Stimulated activated naive CD8-positive, alpha-beta T cell treated with anti-CD3 and anti-CD28 coated beads, Interleukin-15, amount 100 ng/mL, for 72 hours (primary cell): ENCODE results near the gene GSTA3.
"Not testable (repeated sequence)": the region's sequence is repeated elsewhere in the genome, so short reads cannot be mapped to it uniquely, and the experiment has no call there.

Source experiments
- ATAC-seq: fragments of 150-1000 bp; cut with Tn5 transposase; 2 replicates; pipeline ENCODE4 v1.10.0; 2021; ENCODE audit warnings: mild to moderate bottlenecking, moderate library complexity
- DNase-seq, 2 donors: peaks; one replicate each; pipeline ENCODE4 v3.0.0; 2021 to 2022
- H3K27ac Mint-ChIP-seq, 2 donors: one replicate each; pipeline ENCODE4 v1.8.0; 2022; ENCODE audit warnings: mild to moderate bottlenecking in 2 of 2, mixed read lengths in 2 of 2, moderate library complexity in 2 of 2
- H3K27me3 Mint-ChIP-seq: one replicate; pipeline ENCODE4 v1.8.0; 2022; ENCODE audit warnings: mixed read lengths
- H3K4me1 Mint-ChIP-seq: one replicate; pipeline ENCODE4 v1.8.0; 2022; ENCODE audit warnings: mild to moderate bottlenecking, mixed read lengths
- H3K4me3 Mint-ChIP-seq, 2 donors: one replicate each; pipeline ENCODE4 v1.8.0; 2022; ENCODE audit warnings: mild to moderate bottlenecking in 2 of 2, mixed read lengths in 2 of 2, moderate library complexity in 1 of 2
- H3K9me3 Mint-ChIP-seq, 2 donors: one replicate each; pipeline ENCODE4 v1.8.0; 2022; ENCODE audit warnings: mixed read lengths in 2 of 2

Gene GSTA3

DNA sequence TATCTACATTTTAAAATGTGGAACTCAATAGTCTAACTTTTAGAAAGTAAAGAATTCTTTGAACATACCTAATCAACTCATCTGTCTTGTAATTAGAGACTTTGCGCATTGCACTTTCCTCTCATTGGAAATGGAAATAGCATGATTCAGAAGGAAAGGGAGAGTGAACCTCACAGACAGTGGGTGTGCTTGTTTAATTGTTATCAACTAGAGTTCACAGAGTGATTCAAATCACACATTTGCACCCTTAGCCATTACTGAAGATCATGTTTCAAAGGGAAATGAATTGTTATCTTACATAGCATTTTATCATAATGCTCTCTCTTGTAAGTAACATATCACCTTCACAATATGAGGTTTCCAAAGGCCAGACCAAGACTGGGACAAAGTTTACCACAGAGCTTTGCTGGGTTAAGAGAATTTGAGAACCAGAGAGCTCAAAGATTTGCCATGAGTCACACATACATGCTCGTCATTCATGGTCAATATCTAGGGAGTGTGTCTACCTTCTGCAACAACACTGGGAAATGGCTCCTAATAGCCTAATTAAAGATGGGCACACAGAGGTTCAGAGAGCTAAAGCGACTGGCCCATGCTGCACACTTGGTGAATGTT, 21.5 kb downstream of the GSTA3 start:
- H3K4me1 Mint-ChIP-seq, result no peaks in the 10 kb centered on the region
- H3K9me3 Mint-ChIP-seq, result no peaks in the 10 kb centered on the region
- H3K27ac Mint-ChIP-seq, result no peak overlapping the region
- peak; percentile 43 for ATAC-seq
- no peak for DNase-seq
- H3K27me3 Mint-ChIP-seq, result no peaks in the 10 kb centered on the region
- no peak overlapping the region for H3K4me3 Mint-ChIP-seq

DNA sequence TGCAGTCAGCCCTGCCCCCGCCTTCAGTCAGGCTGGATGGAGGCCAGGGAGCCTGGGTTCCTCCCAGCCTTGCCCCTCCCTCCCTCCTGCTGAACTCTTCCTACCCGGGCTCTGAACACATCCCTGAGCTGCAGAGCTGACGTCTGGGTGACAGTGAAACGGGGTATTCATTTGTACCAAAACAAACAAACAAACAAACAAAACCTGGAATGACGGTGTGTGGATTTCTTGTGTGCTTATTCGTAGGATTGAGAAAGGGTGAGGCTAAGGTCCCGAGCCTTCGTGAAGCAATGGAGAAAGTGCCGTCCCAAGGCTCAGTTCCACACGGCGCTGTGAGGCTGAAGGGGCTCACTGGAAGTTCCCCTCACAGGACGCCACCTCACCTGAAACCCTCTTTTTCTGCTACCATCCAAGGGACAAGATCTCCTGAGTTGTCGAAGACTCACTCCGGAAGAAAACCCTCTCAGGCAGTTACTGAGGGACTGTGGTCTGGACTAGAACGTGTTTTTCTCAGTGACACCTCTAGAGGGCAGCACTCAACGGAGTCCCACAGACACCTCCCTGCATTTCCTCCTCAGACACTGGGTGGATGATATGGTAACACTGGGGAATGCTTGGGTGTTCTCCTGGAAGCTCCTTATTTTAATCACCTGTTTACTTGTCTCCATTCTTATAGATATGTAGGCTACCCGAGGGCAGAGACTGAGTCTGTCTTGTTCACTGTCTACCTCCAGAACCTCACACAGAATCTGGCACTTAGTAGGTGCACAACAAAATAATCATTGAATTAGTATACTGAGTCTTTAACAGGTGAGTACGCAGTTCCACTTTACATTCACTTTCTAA, 27.3 kb downstream of the GSTA3 start:
- peak overlapping the region; percentile 13 to 90 for H3K27ac Mint-ChIP-seq
- peak; percentile 66 to 75 for DNase-seq
- ATAC-seq, result peak; percentile 97
- no peaks in the 10 kb centered on the region for H3K27me3 Mint-ChIP-seq
- peaks cover 7% of the 10 kb centered on the region for H3K4me1 Mint-ChIP-seq
- peak overlapping the region; percentile 73 for H3K4me3 Mint-ChIP-seq
- no peaks in the 10 kb centered on the region for H3K9me3 Mint-ChIP-seq

DNA sequence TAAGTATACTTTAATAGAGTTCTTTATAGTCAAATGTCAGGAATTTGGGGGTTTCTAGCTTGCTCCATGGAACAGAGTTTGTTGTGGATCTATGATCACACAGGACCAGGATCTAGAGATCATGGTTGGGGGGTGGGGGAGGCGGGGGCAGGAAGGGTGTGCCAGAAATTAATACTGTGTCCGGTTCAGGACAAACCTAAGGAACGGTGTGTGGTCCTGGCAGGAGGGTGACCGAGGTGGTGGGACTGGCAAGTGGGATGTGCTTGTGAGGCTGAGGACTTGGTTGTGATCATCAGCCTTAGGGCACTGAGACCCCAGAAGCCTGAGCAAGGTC, 27.9 kb downstream of the GSTA3 start:
- Mint-ChIP-seq H3K27me3 (no peaks in the 10 kb centered on the region), H3K4me3 (peak overlapping the region; percentile 73), H3K9me3 (no peaks in the 10 kb centered on the region), H3K4me1 (peaks cover 7% of the 10 kb centered on the region), H3K27ac (peak overlapping the region; percentile 13 to 90)
- DNase-seq, result no peak
- ATAC-seq, result no peak

DNA sequence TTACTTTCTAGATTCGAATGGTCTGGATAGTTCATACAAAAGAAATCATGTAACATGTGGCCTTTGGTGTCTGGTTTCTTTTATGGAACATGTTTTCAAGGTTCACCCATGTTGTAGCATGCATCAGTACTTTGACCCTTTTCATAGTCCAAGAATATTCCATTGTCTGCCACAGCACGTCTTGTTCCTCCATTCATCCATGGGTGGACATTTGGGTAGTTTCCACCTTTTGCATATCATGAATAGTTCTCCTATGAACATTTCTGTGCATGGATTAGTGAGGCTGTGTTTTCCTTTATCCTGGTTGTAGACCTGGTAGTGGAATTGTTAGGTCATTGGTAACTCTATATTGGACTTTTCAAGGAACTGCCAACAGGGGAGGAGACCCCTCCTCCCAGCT, 31.7 kb downstream of the GSTA3 start:
- DNase-seq, result no peak
- no peak overlapping the region for H3K4me3 Mint-ChIP-seq
- H3K4me1 Mint-ChIP-seq, result peaks cover 7% of the 10 kb centered on the region
- no peak overlapping the region for H3K27ac Mint-ChIP-seq
- no peak for ATAC-seq
- no peaks in the 10 kb centered on the region for H3K9me3 Mint-ChIP-seq
- peaks cover 10% of the 10 kb centered on the region for H3K27me3 Mint-ChIP-seq

DNA sequence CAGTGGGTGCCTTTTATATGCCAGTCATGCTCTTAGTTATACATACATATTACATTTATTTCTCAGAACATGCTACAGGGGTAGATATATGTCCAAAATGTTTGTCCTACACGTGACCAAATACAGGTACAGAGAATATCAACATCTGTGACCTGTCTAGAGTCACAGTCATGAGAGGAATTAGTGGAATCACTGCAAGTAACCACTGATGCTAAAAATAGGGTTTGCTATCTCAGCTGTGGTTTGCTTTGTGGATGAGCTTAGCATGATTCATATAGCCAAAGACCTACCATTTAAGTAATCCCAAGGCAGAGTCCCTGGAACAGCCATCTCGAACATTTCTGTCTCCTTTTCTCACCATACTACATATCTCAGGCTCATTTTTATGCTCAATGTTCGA, 32.3 kb downstream of the GSTA3 start:
- Mint-ChIP-seq H3K27ac (no peak overlapping the region), H3K4me3 (no peak overlapping the region), H3K27me3 (peaks cover 11% of the 10 kb centered on the region), H3K4me1 (peaks cover 3% of the 10 kb centered on the region), H3K9me3 (no peaks in the 10 kb centered on the region)
- DNase-seq, result no peak
- ATAC-seq, result peak; percentile 54

DNA sequence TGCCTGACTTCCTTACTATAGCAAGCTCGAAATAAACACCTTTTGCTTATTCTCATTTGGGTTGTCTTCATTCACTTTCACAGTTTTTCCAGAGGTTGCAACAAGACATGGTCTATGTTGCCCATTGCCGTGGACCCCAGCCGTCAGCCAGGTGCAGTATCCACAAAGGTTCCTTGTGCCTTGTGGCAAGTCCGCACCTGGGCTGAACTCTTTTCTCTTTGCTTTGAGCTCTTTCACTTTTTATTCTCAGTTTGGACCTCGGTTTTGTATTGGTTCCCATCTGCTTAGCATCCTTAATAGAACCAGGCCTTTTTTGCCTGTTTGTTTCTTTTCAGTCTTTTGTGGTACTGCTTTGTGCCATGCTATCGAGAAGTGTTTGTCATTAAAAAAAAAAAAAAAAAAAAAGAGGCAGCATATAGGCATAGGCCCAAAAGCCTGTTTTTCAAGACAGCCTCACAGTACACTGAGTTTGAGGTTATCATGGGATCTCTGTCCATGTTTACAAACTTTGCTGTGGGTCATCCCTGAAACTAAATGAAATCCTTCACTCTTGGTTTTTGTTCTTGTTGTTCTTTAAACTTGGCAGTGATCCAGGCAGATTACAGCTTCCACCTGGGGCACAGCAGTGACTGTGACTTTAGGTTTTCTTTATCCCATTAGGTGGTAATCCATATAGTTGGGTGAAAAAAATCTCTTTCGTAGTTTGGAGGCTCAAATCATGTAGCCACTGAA, 33.3 kb downstream of the GSTA3 start:
- Mint-ChIP-seq H3K27ac (no peak overlapping the region), H3K4me3 (no peak overlapping the region), H3K27me3 (peaks cover 11% of the 10 kb centered on the region), H3K4me1 (no peaks in the 10 kb centered on the region), H3K9me3 (no peaks in the 10 kb centered on the region)
- ATAC-seq (no peak), DNase-seq (no peak)

DNA sequence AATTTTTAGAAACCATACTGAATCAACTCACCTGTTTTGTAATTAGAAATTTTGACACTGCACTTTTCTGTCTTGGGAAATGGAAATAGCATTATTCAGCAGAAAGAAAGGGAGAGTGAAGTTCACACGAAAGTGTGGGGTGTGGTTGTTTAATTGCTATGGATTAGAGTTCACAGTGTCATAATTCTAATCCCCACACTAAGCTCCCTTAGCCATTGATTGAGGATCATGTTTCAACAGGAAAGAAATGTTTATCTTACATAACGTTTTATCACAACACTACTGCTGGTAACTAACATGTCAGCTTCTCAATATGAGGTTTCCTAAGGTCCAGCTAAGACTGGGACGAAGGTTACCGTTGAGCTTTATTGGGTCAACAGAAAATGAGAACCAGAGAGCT, 37.5 kb downstream of the GSTA3 start:
- no peak overlapping the region for H3K4me3 Mint-ChIP-seq
- no peak overlapping the region for H3K27ac Mint-ChIP-seq
- H3K4me1 Mint-ChIP-seq, result no peaks in the 10 kb centered on the region
- no peak for DNase-seq
- H3K9me3 Mint-ChIP-seq, result no peaks in the 10 kb centered on the region
- peaks cover 17% of the 10 kb centered on the region for H3K27me3 Mint-ChIP-seq
- no peak for ATAC-seq

DNA sequence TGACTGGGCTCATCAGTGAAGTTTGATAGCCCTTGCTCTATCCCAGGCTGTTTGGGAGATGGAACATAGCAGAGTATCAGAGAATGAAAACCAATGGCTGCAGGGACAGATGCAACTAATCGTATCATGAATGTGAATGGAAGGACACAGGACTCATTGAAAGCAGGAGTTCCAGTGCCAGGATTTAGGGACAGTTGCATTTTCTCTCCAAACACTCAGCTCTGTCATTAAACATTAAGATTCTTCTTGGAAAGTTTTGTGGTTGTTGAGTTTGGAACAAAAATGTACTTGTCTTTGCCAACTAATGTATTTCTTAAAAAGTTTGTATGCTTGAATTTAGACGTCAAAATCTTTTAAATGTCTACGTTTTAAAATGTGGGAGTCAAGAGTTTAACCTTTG, 37.9 kb downstream of the GSTA3 start:
- no peaks in the 10 kb centered on the region for H3K9me3 Mint-ChIP-seq
- H3K27me3 Mint-ChIP-seq, result peaks cover 17% of the 10 kb centered on the region
- H3K27ac Mint-ChIP-seq, result no peak overlapping the region
- ATAC-seq, result no peak
- DNase-seq, result no peak
- H3K4me1 Mint-ChIP-seq, result no peaks in the 10 kb centered on the region
- H3K4me3 Mint-ChIP-seq, result no peak overlapping the region

DNA sequence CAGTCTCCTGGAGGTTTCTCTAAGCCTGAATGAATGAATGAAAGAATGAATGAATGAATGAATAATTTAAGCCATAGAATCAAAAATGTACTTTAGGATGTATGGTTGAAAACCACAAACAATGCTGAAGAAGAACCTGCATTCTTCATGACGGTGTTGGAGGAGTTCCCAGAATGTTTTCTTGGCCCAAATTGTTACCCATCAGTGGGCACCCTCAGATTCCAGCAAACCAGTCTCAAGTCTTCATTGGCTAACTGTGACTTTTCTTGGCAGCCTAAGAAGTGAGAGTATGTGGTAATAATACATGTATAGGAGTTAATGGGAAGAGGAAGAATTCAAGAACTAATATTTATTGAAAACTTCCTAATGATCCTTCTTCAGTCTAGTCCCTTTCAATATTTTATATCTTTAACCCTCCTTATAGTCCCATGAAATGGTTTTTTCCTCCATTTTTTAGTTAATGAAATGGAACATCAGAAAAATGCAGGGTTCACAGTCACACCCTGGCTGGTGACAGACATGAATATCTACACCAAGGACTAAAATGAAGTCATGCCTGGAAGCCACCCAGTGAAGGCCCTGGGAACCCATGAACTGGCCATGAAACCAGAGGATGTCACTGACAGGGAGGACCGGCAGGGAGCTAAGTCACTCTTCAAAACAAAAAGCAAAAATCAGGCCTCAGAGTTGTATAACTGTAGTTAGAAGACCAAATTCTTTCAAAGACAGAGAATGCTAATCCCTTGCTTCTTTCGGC, 39.0 kb downstream of the GSTA3 start:
- not testable (repeated sequence) for H3K27ac Mint-ChIP-seq, H3K4me3 Mint-ChIP-seq, H3K4me1 Mint-ChIP-seq, DNase-seq, ATAC-seq, H3K9me3 Mint-ChIP-seq
- peaks cover 18% of the 10 kb centered on the region for H3K27me3 Mint-ChIP-seq

DNA sequence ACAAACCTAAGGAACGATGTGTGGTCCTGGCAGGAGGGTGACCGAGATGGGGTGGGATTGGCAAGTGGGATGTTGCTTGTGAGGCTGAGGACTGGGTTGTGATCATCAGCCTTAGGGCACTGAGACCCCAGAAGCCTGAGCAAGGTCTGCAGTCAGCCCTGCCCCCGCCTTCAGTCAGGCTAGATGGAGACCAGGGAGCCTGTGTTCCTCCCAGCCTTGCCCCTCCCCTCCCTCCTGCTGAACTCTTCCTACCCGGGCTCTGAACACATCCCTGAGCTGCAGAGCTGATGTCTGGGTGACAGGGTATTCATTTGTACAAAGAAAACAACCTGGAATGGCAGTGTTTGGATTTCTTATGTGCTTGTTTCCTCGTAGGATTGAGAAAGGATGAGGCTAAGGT, 40.6 kb downstream of the GSTA3 start:
- not testable (repeated sequence) for H3K4me3 Mint-ChIP-seq, H3K4me1 Mint-ChIP-seq, H3K9me3 Mint-ChIP-seq, DNase-seq, ATAC-seq, H3K27ac Mint-ChIP-seq
- peaks cover 34% of the 10 kb centered on the region for H3K27me3 Mint-ChIP-seq

DNA sequence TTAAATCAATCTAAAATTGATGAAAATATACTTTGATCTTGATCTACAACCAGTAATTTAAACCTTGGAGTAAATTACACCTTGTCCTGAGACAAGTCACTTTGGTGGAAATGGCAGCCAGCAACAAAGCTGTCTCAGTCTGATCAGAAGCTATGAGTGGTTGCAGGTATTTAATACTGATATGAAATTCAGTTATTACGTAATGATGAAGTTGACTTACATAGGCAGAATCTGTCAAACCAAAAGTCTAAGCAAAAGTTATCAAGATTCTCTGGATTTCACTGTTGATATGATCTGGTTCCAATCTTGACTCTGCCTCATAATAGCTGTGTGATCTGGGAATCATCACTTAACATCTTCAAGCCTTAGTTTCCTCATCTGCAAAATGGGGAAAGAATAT, 41.3 kb downstream of the GSTA3 start:
- no peaks in the 10 kb centered on the region for H3K9me3 Mint-ChIP-seq
- no peaks in the 10 kb centered on the region for H3K4me1 Mint-ChIP-seq
- peaks cover 31% of the 10 kb centered on the region for H3K27me3 Mint-ChIP-seq
- no peak for DNase-seq
- no peak overlapping the region for H3K4me3 Mint-ChIP-seq
- no peak for ATAC-seq
- no peak overlapping the region for H3K27ac Mint-ChIP-seq

DNA sequence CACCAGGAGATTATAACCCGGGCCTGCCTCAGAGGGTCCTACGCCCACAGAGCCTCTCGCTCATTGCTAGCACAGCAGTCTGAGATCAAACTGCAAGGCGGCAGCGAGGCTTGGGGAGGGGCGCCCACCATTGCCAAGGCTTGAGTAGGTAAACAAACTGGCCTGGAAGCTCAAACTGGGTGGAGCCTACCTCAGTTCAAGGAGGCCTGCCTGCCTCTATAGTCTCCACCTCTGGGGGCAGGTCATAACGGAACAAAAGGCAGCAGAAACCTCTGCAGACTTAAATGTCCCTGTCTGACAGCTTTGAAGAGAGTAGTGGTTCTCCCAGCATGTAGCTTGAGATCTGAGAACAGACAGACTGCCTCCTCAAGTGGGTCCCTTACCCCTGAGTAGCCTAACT, 48.3 kb downstream of the GSTA3 start:
- H3K27ac Mint-ChIP-seq, H3K9me3 Mint-ChIP-seq, H3K4me1 Mint-ChIP-seq, DNase-seq, H3K4me3 Mint-ChIP-seq, ATAC-seq: not testable (repeated sequence)
- peaks cover 44% of the 10 kb centered on the region for H3K27me3 Mint-ChIP-seq

DNA sequence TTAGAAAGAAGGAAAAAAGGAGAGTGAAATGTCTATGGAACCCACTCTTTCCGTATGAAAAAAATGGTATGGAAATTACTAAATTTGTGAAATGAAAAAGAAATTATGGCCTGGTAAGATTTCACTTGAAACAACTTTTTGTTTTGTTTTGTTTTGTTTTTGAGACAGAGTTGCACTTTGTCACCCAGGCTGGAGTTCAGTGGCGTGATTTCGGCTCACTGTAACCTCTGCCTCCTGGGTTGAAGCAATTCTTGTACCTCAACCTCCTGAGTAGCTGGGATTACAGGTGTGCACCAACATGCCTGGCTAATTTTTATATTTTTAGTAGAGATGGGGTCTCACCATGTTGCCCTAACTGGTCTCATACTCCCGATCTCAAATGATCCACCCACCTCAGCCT, 51.1 kb downstream of the GSTA3 start:
- Mint-ChIP-seq H3K27me3 (peaks cover 51% of the 10 kb centered on the region), H3K27ac (no peak overlapping the region), H3K4me3 (no peak overlapping the region), H3K4me1 (no peaks in the 10 kb centered on the region), H3K9me3 (no peaks in the 10 kb centered on the region)
- ATAC-seq (no peak), DNase-seq (no peak)

DNA sequence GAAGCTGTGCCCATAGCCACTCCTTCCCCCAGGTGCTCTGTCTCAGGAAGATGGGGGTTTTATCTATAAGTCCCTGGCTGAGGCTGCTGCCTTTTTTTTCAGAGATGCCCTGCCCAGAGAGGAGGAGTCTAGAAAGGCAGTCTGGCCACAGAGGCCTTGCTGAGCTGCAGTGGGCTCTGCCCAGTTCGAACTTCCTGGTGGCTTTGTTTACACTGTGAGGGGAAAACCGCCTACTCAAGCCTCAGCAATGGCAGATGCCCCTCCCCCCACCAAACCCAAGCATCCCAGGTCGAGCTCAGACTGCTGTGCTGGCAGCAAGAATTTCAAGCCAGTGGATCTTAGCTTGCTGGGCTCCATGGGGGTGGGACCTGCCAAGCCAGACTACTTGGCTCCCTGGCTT, 53.4 kb downstream of the GSTA3 start:
- Mint-ChIP-seq H3K27ac (peak overlapping the region in 1 of 2 donors; percentile 3), H3K27me3 (peaks cover 60% of the 10 kb centered on the region)
- not testable (repeated sequence) for DNase-seq, H3K4me3 Mint-ChIP-seq, ATAC-seq, H3K9me3 Mint-ChIP-seq, H3K4me1 Mint-ChIP-seq

DNA sequence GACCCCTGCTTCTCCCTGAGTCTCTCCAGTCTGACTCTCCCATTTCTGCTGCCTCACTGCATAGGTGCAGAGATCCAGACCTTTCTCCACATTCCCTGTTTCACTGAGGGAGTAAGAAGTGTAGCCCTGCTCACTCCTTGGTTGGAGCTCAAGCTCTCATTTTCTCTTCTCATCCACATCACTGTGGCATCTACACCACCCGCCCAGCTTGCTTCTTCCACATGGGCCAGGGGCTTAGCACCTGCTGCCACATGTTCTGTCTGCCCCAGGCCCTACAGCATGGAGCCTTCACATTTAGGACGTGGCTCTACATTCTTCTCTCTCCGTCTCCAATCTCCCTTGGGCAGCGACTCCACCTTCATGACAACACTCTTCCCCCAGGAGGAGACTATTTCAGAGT, 60.4 kb downstream of the GSTA3 start:
- no peaks in the 10 kb centered on the region for H3K9me3 Mint-ChIP-seq
- no peak for ATAC-seq
- H3K4me3 Mint-ChIP-seq, result no peak overlapping the region
- H3K27ac Mint-ChIP-seq, result no peak overlapping the region
- H3K4me1 Mint-ChIP-seq, result no peaks in the 10 kb centered on the region
- H3K27me3 Mint-ChIP-seq, result peaks cover 31% of the 10 kb centered on the region
- no peak for DNase-seq
